Activated T-cell treated with anti-CD3 and anti-CD28 coated beads, Interleukin-2, amount 50 U/mL, for 72 hours (primary cell): ENCODE measurements around the gene HLA-DQA1. TPM values are rescaled to one million over a fixed set of nuclear protein-coding genes. Genes with fewer than 3 reads are reported as not detected.

Source experiments
- ATAC-seq, 2 donors: fragments of 150-1000 bp; cut with Tn5 transposase; replicated peaks in 1 of 2; 2 replicates each; pipeline ENCODE4 v1.10.0; 2021; ENCODE audit warnings: moderate library complexity in 2 of 2, mild to moderate bottlenecking in 1 of 2
- DNase-seq, 2 donors: peaks; one replicate each; pipeline ENCODE4 v3.0.0; 2021 to 2022; ENCODE audit warnings: mixed read lengths in 1 of 2
- H3K27ac Mint-ChIP-seq: one replicate; pipeline ENCODE4 v1.8.0; 2022; ENCODE audit warnings: mild to moderate bottlenecking, moderate library complexity, mixed read lengths
- H3K27me3 Mint-ChIP-seq: one replicate; pipeline ENCODE4 v1.8.0; 2022; ENCODE audit warnings: low read depth, mixed read lengths
- H3K36me3 Mint-ChIP-seq, 2 donors: one replicate each; pipeline ENCODE4 v1.8.0; 2022; ENCODE audit warnings: mixed read lengths in 2 of 2, mild to moderate bottlenecking in 1 of 2; ENCODE audit not compliant: insufficient read depth in 2 of 2
- H3K4me1 Mint-ChIP-seq: one replicate; pipeline ENCODE4 v1.8.0; 2022; ENCODE audit warnings: low read depth, mixed read lengths
- H3K4me3 Mint-ChIP-seq, 2 donors: one replicate each; pipeline ENCODE4 v1.8.0; 2022; ENCODE audit warnings: mild to moderate bottlenecking in 2 of 2, mixed read lengths in 2 of 2, moderate library complexity in 2 of 2
- H3K9me3 Mint-ChIP-seq, 2 donors: one replicate each; pipeline ENCODE4 v1.8.0; 2022; ENCODE audit warnings: mixed read lengths in 2 of 2
- total RNA-seq, 2 donors: library from RNA; stranded (reverse); gene quantifications; one replicate each; pipeline ENCODE4 v1.2.3, GENCODE V29; 2022

The HLA-DQA1 gene
- total RNA-seq, 2 donors from 2014 or later = 2.2 to 3.7 TPM

DNA sequence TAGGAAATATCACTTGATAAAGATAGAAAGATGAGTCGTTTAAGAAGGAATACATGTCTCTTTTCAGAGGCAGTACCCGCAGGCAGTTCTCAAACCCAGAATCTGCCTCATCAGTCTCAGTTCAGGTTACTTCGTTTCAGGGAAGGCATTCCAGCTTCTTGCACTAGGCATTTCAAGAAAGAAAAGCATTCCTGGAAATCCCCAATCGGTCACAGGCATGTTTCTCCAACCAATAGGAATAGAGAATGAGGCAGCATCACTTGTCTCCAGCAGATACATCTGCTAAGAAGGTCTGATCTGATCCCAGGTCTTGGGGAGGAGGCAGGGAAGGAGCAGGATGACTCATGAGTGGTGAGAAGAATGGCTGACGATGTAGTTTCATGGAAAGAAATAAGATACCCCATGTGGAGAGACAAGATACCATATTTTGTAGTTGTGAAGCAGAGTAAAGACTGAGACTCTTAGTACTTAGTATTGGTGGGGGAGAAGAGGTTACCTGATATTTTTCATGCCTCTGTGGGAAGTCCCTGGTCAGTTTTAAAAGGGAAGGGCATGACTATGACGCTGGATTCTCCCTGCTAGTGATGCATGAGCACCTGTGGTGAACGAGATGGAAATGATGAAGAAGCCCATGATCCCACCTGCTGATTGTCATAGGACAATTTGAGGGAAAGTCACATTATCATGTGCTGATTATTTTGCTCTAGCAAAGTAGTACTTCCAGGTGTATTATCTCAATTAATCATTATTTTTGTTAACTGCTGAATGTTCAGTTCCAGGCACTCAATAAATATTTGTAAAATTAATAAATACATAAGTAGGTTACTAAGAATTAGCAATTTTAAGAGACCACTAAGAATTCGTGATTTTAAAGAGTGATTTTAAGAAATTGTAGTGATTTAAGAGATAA lies 27.2 kb upstream of the HLA-DQA1 start:
- Mint-ChIP-seq H3K4me1 (no peaks in the 10 kb centered on the region), H3K36me3 (no peaks in the 10 kb centered on the region), H3K27me3 (no peaks in the 10 kb centered on the region), H3K27ac (no peak overlapping the region), H3K9me3 (no peaks in the 10 kb centered on the region), H3K4me3 (no peak overlapping the region)
- ATAC-seq (peak; percentile 99), DNase-seq (peak; percentile 48 to 49)

DNA sequence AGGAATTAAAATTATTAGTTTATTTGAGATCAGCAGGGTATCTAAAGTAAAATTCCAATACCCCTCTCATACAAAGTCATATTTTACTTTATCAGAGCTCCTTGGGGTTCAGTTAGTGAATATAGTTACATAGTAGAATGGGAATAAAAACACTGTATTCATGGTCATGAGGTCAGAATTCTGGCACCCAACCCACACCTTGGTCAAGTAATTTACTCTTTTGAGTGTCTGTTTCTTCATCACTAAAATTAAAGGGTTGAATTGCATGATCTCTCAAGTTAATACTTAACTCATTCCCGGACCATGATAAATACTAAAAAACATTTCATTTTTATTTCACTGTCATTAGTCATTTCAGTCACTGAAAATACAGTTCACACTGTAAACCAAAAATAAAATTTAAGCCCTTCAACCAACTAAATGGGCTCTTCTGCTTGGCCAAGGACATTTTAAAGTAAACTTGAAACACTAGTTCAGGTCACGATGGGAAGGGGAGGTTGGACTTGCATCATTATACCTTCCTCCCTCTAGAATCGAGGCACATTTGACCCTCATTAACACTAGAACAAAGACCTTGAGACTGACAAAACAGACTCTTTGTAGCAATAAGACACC lies 26.4 kb upstream of the HLA-DQA1 start:
- DNase-seq = no peak
- Mint-ChIP-seq H3K27me3 (no peaks in the 10 kb centered on the region), H3K36me3 (no peaks in the 10 kb centered on the region), H3K4me3 (peak overlapping the region in 1 of 2 donors; percentile 29), H3K9me3 (no peaks in the 10 kb centered on the region), H3K27ac (peak overlapping the region; percentile 21), H3K4me1 (no peaks in the 10 kb centered on the region)
- ATAC-seq = no peak

DNA sequence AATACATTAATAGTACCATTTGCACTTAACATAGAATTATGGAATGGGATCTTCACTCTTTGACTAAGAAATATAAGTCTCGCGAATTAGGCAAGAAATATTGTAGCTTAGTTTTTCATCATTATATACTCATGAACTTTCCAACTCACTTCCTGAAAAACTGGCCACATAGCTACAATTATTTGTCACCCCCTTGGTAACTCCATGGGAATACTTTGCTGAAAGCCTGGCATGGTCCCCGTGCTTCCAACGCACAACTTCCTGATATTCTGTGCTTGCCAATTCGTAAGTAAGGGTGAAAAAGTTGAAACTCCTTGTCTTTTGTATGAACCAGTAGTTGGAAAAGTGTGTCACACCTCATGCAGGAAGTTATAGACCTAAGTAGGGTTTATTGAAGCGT lies 23.7 kb upstream of the HLA-DQA1 start:
- Mint-ChIP-seq H3K4me1 (no peaks in the 10 kb centered on the region), H3K36me3 (peaks cover 4% of the 10 kb centered on the region in 2 donors), H3K27ac (no peak overlapping the region), H3K9me3 (peaks cover 2 to 3% of the 10 kb centered on the region in 2 donors), H3K27me3 (no peaks in the 10 kb centered on the region), H3K4me3 (no peak overlapping the region)
- no peak for ATAC-seq
- no peak for DNase-seq

DNA sequence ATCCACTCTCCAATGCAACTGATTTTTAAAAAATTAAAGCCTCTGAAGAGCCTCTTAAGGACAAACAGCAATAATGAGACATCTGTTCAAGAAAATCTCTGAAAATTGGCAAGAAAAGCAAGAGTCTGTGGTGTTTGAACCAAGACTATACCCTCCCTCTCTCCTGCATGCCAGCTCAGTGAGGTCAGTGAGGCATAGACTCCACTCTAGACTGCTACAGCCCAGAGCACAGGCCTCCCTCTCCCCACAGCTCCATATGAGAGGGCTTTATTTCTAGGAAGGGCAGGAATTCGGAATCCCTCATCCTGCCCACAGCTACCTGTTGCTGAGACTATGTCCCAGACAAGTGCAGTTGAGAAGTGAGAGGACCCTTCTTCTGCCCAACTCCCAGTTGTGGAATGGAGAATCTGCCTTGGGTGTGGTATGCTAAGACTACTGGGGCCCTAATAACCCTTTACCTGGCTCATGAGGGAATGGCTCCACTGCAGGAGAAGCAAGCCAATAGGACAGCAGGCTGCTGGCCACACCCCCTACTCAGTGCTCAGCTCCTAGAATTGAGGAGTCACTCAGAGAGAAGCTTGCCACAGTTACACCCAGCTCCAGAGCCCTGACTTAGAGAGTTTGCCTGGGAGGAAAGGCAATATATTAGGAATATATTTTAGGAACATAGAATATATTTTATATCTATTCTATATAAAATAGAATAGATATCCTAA lies 22.7 kb upstream of the HLA-DQA1 start:
- Mint-ChIP-seq H3K4me3 (no peak overlapping the region), H3K27me3 (no peaks in the 10 kb centered on the region), H3K4me1 (no peaks in the 10 kb centered on the region), H3K9me3 (peaks cover 2 to 3% of the 10 kb centered on the region in 2 donors), H3K36me3 (peaks cover 4% of the 10 kb centered on the region in 2 donors), H3K27ac (no peak overlapping the region)
- ATAC-seq = no peak
- DNase-seq = no peak

DNA sequence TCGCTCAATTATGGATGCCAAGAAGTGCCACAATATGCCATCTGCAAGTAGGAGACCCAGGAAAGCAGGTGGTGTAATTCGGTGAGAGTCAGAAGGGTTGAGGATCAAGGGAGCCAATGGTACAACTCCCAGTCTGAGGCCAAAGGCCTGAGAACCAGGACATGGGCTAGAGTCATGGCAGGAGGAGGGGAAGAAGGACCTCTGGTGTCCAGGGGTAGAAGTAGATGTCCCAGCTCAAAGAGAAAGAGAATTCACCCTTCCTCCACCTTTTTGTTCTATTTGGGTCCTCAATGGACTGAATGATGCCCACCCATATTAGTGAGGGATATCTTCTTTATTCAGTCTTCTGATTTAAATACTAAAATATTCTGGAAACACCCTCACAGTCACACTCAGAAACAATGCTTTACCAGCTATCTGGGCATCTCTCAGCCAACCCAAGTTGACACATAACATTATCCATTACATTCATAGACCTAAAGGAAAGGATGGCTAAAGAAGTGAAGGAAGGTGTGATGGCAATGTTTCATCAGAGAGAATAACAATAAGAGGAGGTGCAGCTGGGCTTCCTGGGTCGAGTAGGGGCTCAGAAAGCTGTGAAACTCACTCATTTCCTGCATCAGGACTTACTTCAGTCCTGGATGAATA lies 21.2 kb upstream of the HLA-DQA1 start:
- H3K9me3 Mint-ChIP-seq = peaks cover 2 to 3% of the 10 kb centered on the region in 2 donors
- H3K4me3 Mint-ChIP-seq = no peak overlapping the region
- H3K36me3 Mint-ChIP-seq = peaks cover 4% of the 10 kb centered on the region in 2 donors
- ATAC-seq (no peak), DNase-seq (no peak)
- H3K27me3 Mint-ChIP-seq = no peaks in the 10 kb centered on the region
- no peak overlapping the region for H3K27ac Mint-ChIP-seq
- H3K4me1 Mint-ChIP-seq = no peaks in the 10 kb centered on the region

DNA sequence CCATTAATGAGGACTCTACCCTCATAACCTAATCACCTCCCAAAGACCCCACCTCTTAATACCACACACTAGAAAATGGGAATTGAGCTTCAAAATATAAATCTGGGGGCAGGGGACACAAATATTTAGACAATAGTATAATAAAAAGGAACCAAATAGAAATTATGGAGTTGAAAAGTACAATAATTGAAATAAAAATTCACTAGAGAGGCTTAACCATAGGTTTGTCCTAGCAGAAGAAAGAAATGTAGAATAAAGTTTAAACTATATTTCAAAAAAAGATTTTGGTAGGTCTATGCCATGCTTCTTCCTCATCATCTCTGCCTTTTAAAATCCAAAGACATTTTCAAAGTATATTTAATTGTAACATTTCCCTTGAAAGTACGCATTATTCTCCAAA lies 19.5 kb upstream of the HLA-DQA1 start:
- no peak overlapping the region for H3K27ac Mint-ChIP-seq
- peaks cover 2 to 3% of the 10 kb centered on the region in 2 donors for H3K9me3 Mint-ChIP-seq
- no peak for DNase-seq
- ATAC-seq = no peak
- H3K36me3 Mint-ChIP-seq = peaks cover 4% of the 10 kb centered on the region in 2 donors
- no peak overlapping the region for H3K4me3 Mint-ChIP-seq
- peaks cover 12% of the 10 kb centered on the region for H3K4me1 Mint-ChIP-seq
- no peaks in the 10 kb centered on the region for H3K27me3 Mint-ChIP-seq

DNA sequence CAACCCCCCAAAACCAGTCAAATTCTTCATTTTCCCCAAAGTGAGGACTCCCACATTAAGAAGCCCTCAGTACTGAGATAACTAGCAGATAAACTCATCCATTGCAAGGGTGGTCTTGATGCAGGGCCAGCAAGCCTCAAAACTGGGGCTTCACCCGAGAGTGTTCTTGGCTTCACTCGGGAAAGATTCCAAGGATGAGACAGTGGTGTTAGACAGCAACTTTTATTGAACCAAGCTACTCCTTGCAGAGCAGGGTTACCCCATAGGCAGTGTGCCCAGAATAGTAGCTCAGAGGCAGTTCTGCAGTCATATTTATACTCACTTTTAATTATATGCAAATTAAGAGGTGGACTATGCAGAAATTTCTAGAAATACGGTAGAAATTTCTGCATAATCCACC lies 15.8 kb upstream of the HLA-DQA1 start:
- Mint-ChIP-seq H3K27ac (no peak overlapping the region), H3K27me3 (no peaks in the 10 kb centered on the region), H3K9me3 (peaks cover 2 to 3% of the 10 kb centered on the region in 2 donors), H3K36me3 (peaks cover 4% of the 10 kb centered on the region in 2 donors), H3K4me1 (peaks cover 34% of the 10 kb centered on the region), H3K4me3 (no peak overlapping the region)
- ATAC-seq (no peak), DNase-seq (no peak)

DNA sequence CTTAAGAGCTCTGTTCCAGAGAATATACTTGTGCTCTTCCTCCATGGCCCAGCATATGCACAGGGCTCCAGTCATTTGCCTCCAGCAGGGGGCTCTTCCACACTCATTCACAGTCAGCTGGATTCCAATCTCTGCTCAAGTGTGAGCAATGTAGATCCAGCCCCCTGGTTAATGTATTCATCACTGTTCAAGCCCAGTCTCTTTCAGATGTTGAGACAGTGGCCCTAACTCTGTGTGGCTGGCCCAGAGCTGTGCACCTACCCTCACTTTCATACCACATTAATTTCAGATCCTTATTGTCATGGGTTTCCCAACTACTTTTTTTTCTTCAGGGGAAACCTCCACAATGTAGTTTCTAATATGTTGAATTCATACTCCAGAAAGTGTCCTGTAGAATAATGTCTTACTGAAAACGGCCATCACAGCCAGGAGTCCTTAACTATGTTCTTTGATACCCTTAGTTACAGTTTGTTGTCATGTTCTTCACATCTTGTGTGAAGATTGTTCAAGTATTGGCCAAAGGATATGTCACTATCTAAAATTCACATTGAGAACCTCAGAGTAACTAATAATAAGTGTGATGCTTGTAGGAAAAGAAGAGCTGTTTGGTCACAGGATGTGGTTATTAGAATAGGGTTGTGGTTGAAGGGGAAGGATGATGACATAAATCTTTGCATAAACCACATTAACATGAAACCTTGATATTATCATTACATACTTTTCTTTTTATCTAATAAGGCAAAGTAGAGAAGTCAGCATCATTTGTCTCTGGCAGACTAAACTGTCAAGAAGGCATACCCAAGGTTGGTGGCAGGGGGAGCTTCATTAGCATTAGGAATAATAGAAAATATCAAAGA lies 14.4 kb upstream of the HLA-DQA1 start:
- Mint-ChIP-seq H3K27ac (peak overlapping the region; percentile 84), H3K4me1 (peaks cover 42% of the 10 kb centered on the region)
- peak; percentile 79 to 90 for ATAC-seq

DNA sequence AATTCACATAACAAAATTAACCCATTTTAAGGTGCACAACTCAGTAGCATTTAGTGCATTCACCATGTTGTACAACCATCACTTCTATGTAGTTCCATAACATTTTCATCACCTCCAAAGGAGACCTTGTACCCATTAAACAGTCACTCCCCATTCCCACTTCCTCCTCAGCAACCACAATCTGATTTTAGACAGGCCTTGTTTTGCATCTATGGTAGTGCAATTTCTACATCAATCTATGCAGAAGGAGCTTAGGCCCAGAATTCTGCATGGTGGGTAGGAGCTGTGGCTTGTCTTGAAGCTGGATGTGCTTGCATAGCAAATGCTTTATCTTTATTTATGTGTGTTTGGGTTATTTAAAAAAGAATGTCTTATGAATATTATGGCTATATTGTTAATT lies 13.5 kb upstream of the HLA-DQA1 start:
- no peak overlapping the region for H3K4me3 Mint-ChIP-seq
- H3K27ac Mint-ChIP-seq = peak overlapping the region; percentile 51
- ATAC-seq (no peak), DNase-seq (no peak)
- H3K4me1 Mint-ChIP-seq = peaks cover 44% of the 10 kb centered on the region
- H3K9me3 Mint-ChIP-seq = no peaks in the 10 kb centered on the region
- H3K36me3 Mint-ChIP-seq = no peaks in the 10 kb centered on the region
- no peaks in the 10 kb centered on the region for H3K27me3 Mint-ChIP-seq

More for the DNA sequence above, 14.4 kb upstream of the HLA-DQA1 start:
- peaks cover 2 to 3% of the 10 kb centered on the region in 2 donors for H3K9me3 Mint-ChIP-seq
- DNase-seq = peak; percentile 10 to 50
- peaks cover 2 to 4% of the 10 kb centered on the region in 2 donors for H3K36me3 Mint-ChIP-seq
- peak overlapping the region; percentile 6 to 57 for H3K4me3 Mint-ChIP-seq
- no peaks in the 10 kb centered on the region for H3K27me3 Mint-ChIP-seq

DNA sequence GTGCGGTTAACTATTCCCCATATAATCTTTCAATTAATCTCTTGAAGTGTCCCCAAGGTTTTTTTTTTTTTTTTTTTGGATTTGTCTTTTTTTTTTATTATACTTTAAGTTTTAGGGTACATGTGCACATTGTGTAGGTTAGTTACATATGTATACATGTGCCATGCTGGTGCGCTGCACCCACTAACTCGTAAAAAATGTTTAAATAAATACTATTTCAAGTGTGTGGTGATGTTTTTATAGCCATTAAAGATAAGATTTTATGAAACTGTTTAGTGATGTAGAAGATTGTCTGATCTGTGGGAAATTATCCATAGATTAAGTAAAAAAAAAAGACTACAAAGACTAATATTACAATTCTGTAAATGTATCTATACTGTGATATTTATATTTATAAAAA lies 12.6 kb upstream of the HLA-DQA1 start:
- peak overlapping the region; percentile 51 for H3K27ac Mint-ChIP-seq
- no peaks in the 10 kb centered on the region for H3K36me3 Mint-ChIP-seq
- peaks cover 44% of the 10 kb centered on the region for H3K4me1 Mint-ChIP-seq
- no peak overlapping the region for H3K4me3 Mint-ChIP-seq
- H3K27me3 Mint-ChIP-seq = no peaks in the 10 kb centered on the region
- DNase-seq (no peak), ATAC-seq (no peak)
- no peaks in the 10 kb centered on the region for H3K9me3 Mint-ChIP-seq

DNA sequence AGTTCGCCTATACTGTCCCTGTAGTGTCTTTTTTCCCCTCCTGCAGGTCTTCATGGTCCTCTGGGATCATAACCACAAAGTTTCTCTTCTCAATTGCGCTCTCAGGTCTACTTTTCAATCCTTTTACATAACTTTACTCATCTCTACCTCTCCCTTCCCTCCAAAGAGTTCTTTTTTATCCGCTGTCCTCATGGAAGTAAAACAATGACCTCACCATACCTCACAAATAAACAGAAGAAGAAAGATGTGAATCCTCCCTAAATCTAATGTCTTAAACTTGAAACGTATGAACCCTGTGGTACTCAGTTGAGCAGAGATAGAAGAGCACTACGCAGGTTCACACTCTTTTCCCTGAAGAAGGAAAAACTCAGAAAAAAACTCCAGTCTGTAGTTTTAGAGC lies 12.1 kb upstream of the HLA-DQA1 start:
- H3K27me3 Mint-ChIP-seq = no peaks in the 10 kb centered on the region
- no peak overlapping the region for H3K4me3 Mint-ChIP-seq
- no peak for ATAC-seq
- H3K4me1 Mint-ChIP-seq = peaks cover 44% of the 10 kb centered on the region
- no peak overlapping the region for H3K27ac Mint-ChIP-seq
- DNase-seq = no peak
- H3K36me3 Mint-ChIP-seq = no peaks in the 10 kb centered on the region
- no peaks in the 10 kb centered on the region for H3K9me3 Mint-ChIP-seq

DNA sequence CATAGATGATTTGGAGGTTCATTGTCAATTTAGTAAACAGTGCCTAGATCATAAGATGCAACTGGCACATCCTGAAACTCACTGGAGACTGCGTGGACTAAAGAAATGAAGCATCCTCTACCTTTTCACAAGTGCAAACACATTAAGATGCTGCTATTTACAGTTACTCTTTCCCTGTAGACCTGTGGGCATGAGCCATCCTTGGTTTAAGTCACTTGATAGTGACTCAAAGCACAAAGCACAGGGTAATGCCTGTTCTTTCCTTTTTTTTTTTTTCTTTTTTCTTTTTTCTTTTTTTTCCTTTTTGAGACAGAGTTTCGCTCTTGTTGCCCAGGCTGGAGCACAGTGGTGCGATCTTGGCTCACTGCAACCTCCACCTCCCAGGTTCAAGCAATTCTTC lies 10.0 kb upstream of the HLA-DQA1 start:
- Mint-ChIP-seq H3K27me3 (no peaks in the 10 kb centered on the region), H3K4me1 (peaks cover 37% of the 10 kb centered on the region), H3K36me3 (no peaks in the 10 kb centered on the region), H3K9me3 (no peaks in the 10 kb centered on the region), H3K4me3 (no peak overlapping the region), H3K27ac (no peak overlapping the region)
- ATAC-seq = peak; percentile 18 to 58
- no peak for DNase-seq
